Measurements from ENCODE around the gene LDHAL6B. TPM values are rescaled to one million over a fixed set of nuclear protein-coding genes. Genes with fewer than 3 reads are reported as not detected.

The LDHAL6B gene
- polyA plus RNA-seq, 3 donors = not detected

- Mint-ChIP-seq H3K36me3 (peaks cover 12 to 13% of the 10 kb centered on the region in 2 donors), H3K9me3 (peaks cover 0 to 2% (median 0%) of the 10 kb centered on the region in 7 donors), H3K27me3 (ENCODE audit: low read depth in 3 of 3) (no peaks in the 10 kb centered on the region), H3K4me1 (peaks cover 2% of the 10 kb centered on the region), H3K27ac (no peak overlapping the region), H3K4me3 (no peak overlapping the region)
- Histone ChIP-seq H3K27ac (ENCODE audit: low read depth in 1 of 2, low read length in 2 of 2) (no peak overlapping the region), H3K4me2 (replicated peaks; ENCODE audit: extremely low read depth, low read length, poor library complexity, severe bottlenecking) (no peak overlapping the region), H3K4me3 (replicated peaks in 1 of 3; ENCODE audit: low read depth in 2 of 3, low read length in 3 of 3) (no peak overlapping the region), H3K9me3 (replicated peaks in 1 of 2; ENCODE audit: control insufficient read depth in 1 of 2, insufficient read depth in 1 of 2, low read length in 2 of 2) (no peaks in the 10 kb centered on the region), H2AFZ (ENCODE audit: insufficient read depth, low read depth, low read length, poor library complexity, severe bottlenecking) (no peak overlapping the region), H3K36me3 (replicated peaks in 1 of 2; ENCODE audit: control insufficient read depth in 1 of 2, insufficient read depth in 2 of 2, low read length in 2 of 2) (no peaks in the 10 kb centered on the region), H4K20me1 (ENCODE audit: insufficient read depth, low read length) (no peaks in the 10 kb centered on the region), H3K9ac (ENCODE audit: insufficient read depth, low read length, poor library complexity, severe bottlenecking) (no peak overlapping the region), H3K27me3 (ENCODE audit: control insufficient read depth in 2 of 2, insufficient read depth in 2 of 2, low read length in 2 of 2) (no peaks in the 10 kb centered on the region), H3K79me2 (ENCODE audit: insufficient read depth, low read length) (no peaks in the 10 kb centered on the region), H3K4me1 (ENCODE audit: control insufficient read depth in 1 of 2, insufficient read depth in 2 of 2, low read length in 2 of 2) (no peaks in the 10 kb centered on the region)
- no peak for DNase-seq
- no peak for TF ChIP-seq CTCF (IDR thresholded peaks at IDR 0.05)
- intact Hi-C loops (cut with micrococcal nuclease) = no loop called here
- WGBS (ENCODE audit: insufficient coverage) = 100% methylated on average over 2 of the region's 3 CpGs
These were observed 37.7 kb downstream of the LDHAL6B start for GRCh38 chr15:59244337-59244736.

GRCh38 chr15:59245559-59245958 lies 38.9 kb downstream of the LDHAL6B start:
- Mint-ChIP-seq H3K4me3 (no peak overlapping the region), H3K4me1 (peaks cover 2% of the 10 kb centered on the region), H3K27me3 (ENCODE audit: low read depth in 3 of 3) (no peaks in the 10 kb centered on the region), H3K9me3 (peaks cover 0 to 2% (median 0%) of the 10 kb centered on the region in 7 donors), H3K27ac (no peak overlapping the region), H3K36me3 (peaks cover 15 to 21% of the 10 kb centered on the region in 2 donors)
- no peak for TF ChIP-seq CTCF (IDR thresholded peaks at IDR 0.05)
- Histone ChIP-seq H3K4me1 (ENCODE audit: control insufficient read depth in 1 of 2, insufficient read depth in 2 of 2, low read length in 2 of 2) (no peaks in the 10 kb centered on the region), H3K27me3 (ENCODE audit: control insufficient read depth in 2 of 2, insufficient read depth in 2 of 2, low read length in 2 of 2) (no peaks in the 10 kb centered on the region), H3K79me2 (ENCODE audit: insufficient read depth, low read length) (no peaks in the 10 kb centered on the region), H3K4me2 (replicated peaks; ENCODE audit: extremely low read depth, low read length, poor library complexity, severe bottlenecking) (no peak overlapping the region), H3K9me3 (replicated peaks in 1 of 2; ENCODE audit: control insufficient read depth in 1 of 2, insufficient read depth in 1 of 2, low read length in 2 of 2) (no peaks in the 10 kb centered on the region), H2AFZ (ENCODE audit: insufficient read depth, low read depth, low read length, poor library complexity, severe bottlenecking) (no peak overlapping the region), H3K4me3 (replicated peaks in 1 of 3; ENCODE audit: low read depth in 2 of 3, low read length in 3 of 3) (no peak overlapping the region), H3K36me3 (replicated peaks in 1 of 2; ENCODE audit: control insufficient read depth in 1 of 2, insufficient read depth in 2 of 2, low read length in 2 of 2) (no peaks in the 10 kb centered on the region), H3K9ac (ENCODE audit: insufficient read depth, low read length, poor library complexity, severe bottlenecking) (no peak overlapping the region), H3K27ac (ENCODE audit: low read depth in 1 of 2, low read length in 2 of 2) (no peak overlapping the region), H4K20me1 (ENCODE audit: insufficient read depth, low read length) (peaks cover 2% of the 10 kb centered on the region)
- DNase-seq = no peak
- WGBS (ENCODE audit: insufficient coverage) = no CpG with 5 or more reads among the region's 2 CpGs
- intact Hi-C loops (cut with micrococcal nuclease) = no loop called here
